Stimulated activated CD8-positive, alpha-beta memory T cell treated with anti-CD3 and anti-CD28 coated beads, Interleukin-2, amount 100 ng/mL, for 48 hours (primary cell): ENCODE measurements around the gene EFHD1.
"Not testable (repeated sequence)": the region's sequence is repeated elsewhere in the genome, so short reads cannot be mapped to it uniquely, and the experiment has no call there.

Source experiments
- DNase-seq, 2 donors: peaks; one replicate each; pipeline ENCODE4 v3.0.0-alpha.2; 2020; ENCODE audit warnings: low read depth in 2 of 2

The EFHD1 gene

DNA sequence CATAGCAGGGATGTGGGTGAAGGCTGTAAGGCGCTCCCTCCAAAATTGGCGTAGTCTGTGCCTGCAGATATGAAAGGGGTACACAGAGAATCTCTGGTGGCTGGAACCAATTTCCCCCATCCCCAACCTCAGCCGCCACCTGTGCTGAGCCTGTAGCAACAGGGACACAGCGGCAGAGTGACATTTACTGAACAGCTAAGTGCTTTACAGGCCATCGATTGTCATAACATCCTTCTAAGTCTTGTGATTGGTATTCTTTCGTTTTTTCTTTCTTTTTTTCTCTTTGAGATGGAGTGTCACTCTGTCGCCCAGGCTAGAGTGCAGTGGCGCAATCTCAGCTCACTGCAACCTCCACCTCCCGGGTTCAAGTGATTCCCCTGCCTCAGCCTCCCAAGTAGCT lies 12.2 kb upstream of the EFHD1 start:
- DNase-seq = no peak

GRCh38 chr2:232622563-232622962 lies 10.8 kb upstream of the EFHD1 start:
- no peak for DNase-seq

- no peak for DNase-seq
These were observed 9.3 kb upstream of the EFHD1 start for GRCh38 chr2:232623768-232624765.

DNA sequence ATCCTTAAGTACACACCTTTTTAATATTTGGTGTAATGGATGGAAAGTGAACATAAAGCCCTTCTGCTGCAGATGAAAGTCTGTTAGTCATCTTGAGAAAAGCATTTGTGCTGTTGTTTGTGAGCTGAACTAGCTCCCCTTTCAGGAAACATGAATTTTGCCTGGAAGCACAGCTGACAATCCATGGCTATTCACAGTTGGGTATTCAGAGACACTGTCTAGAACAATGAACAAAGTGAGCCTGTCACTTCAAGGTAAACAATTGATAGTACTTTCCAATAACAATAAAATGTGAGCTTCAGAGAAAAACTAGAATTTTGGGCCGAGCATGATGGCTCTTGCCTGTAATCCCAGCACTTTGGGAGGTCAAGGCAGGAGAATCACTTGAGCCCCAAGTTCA lies 6.8 kb upstream of the EFHD1 start:
- no peak for DNase-seq

DNA sequence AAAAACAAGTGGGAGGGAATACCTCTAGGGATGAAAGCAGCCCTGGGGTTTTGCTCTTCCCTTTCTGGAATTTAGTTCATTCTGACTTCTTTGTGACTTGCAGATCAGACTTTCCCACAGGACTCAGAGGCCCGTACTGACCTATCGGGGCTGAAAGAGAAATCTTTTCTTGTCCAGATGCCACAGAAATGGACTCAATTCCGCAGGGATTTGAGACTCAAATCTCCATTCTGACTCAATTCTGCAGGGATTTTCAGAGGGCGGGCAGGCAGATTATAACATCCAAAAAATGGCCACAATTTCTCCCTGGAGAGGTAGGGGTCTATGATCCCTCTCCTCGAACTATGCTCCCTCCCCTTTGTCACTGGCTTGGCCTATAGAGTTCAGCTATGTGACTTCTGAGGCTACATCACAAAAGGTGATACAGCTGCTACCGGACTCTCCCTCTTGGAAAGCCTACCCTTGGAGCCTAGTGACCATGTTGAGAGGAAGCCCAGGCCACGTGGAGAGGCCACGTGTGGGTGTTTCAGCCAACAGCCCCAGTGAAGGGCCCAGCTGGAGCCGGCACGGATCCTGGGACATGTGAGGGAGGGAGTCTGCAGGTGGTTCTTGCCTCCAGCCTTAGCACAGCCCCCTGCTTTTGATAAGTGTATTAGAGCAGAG lies 4.8 kb upstream of the EFHD1 start:
- no peak for DNase-seq

DNA sequence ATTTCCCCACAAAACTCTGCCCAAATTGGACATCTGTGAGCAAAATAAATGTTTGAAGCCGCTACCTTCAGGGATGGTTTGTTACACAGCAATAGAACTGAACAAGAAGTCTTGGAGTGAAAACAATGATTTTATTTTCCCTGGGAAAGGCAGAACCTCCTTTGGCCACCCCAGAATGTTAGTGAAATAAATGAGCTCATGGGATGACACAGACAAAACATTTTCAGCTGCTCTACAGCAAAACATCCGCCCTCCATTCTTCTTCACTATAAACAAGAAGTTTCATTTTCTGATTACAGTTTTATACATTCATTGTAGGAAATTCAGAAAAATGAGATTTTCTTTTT lies 4.3 kb upstream of the EFHD1 start:
- DNase-seq = no peak

DNA sequence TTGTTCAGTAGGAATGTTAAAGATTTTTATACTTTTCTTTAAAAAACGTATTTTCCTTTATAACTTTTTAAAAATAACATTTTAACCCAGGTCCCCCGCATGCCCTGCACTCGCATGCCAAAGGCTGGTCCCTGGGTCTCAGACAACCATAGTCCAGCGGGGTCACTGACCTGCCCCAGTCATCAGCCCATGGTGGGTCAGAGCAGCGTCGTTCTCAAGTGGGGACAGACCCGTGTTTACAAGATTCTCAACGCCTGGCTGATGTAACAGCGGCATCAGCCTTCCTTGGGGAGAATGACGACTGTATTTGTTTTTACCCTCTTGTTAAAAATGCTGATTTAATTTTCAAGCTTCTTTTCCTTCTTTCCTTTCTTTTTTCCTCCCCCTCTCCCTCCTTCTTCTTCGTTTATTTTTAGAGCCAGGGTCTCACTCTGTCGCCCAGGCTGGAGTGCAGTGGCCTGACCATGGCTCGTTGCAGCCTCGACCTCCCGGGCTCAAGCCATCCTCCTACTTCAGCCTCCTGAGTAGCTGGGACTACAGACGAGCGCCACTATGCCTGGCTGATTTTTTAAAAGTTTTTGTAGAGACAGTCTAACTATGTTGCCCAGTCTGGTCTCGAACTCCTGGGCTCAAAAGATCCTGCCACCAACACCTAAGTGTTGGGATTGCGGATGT lies 1.0 kb upstream of the EFHD1 start:
- no peak for DNase-seq

GRCh38 chr2:232632904-232633412 lies 446 bp upstream of the EFHD1 start:
- no peak for DNase-seq

GRCh38 chr2:232634206-232635150 lies 1.1 kb downstream of the EFHD1 start:
- no peak for DNase-seq

GRCh38 chr2:232635376-232635775 lies 2.0 kb downstream of the EFHD1 start:
- DNase-seq = not testable (repeated sequence)

DNA sequence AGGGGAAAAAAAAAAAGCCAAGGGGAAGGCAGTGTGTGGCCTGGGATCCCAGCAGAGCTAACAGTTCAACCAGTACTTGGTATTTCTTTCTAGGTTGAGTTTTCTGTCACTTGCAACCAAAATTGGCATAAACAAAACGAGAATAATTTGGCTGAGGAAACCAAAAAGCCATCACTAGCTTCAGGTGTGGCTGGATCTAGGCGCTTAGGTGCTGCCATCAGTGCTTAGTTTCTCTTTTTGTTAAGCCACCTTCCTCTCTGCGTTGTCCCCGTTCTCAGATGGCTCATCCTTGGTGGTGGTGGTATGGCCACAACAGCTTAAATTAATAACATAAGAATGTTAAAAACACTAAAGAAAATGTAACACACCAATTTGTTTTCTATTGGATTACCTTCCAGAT lies 2.4 kb downstream of the EFHD1 start:
- no peak for DNase-seq

- DNase-seq = no peak
These were observed 3.5 kb downstream of the EFHD1 start for GRCh38 chr2:232636788-232637420.

DNA sequence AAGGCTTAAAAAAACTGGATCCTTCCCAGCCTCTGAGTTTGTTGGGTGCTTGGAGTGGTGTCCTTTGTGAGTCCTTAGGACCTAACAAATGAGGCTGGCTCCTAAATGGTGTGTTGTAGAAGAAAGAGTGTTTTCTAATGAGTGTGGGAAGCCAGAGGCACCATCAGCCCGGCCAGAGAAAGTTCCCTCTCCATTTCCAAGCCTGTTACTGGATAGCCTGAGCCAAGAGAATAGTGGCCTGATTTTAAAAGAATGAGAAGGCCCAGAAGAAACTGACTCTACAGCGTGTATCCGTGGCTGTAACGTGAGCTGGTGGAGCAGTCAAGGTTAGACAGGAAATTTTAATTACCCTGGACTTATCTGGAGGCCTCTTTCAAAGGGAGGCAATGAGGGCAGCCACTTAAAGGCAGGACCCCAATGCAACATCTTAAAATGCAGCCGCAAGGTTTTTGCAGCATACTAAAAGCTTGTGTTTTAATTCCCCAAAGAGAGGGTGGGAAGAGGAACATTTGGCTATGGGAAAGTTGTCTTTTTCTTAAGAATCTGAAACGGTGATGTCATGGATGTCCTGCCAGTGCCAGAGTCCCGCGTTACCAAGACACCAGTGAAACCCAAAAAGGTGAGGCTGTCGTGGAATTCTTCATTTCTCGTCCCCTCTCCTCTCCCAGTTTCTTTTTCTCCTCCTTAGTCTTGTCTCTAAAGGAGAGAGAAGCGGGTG lies 4.6 kb downstream of the EFHD1 start:
- DNase-seq = no peak

GRCh38 chr2:232641153-232641848 lies 7.9 kb downstream of the EFHD1 start:
- DNase-seq = no peak

DNA sequence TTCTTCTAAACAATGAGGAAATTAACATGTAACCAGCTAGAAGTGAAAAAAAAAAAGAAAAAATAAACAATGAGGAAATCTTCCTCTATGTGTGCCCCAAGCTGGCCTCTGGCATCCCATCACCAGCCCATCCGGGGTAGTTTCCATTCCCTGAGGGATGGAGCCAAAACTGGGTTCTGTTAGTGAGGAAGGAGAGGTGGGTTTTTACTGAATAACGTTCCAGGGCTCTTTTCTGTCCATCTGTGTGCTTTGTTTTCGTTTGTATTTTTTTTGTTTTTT lies 9.7 kb downstream of the EFHD1 start:
- DNase-seq = no peak

- DNase-seq = no peak
These were observed 10.5 kb downstream of the EFHD1 start for GRCh38 chr2:232643813-232644347.

DNA sequence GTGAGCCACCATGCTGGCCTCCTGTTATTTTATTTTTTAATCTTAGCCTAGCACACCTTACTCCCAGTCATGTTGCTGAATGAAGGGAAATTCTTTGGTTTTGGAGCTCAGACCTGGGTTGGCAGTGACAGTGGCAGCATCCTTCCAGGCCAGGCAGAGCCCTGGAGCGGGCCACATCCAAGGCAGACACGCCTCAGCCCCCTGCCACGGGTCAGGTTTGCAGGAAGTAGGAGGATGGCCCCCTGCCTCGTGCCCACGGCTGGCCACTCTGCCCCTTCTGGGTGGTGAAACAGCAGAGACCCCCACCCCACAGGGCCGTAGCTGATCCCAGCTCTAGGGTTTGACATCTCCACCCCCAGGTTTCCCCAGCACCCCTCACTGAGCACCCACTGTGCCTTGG lies 11.7 kb downstream of the EFHD1 start:
- DNase-seq = no peak

- no peak for DNase-seq
These were observed 13.3 kb downstream of the EFHD1 start for GRCh38 chr2:232646726-232647125.

- no peak for DNase-seq
These were observed 13.9 kb downstream of the EFHD1 start for GRCh38 chr2:232647261-232647660.
